Common myeloid progenitor, CD34-positive (primary cell): ENCODE results near the gene TESPA1.
"Not testable (repeated sequence)": the region's sequence is repeated elsewhere in the genome, so short reads cannot be mapped to it uniquely, and the experiment has no call there.

Experiments used
- CTCF ChIA-PET: fragments of 350-600 bp; sonication (Branson Sonifier 250); formaldehyde crosslinking; loops from one replicate; lab custom pipeline; 2021; ENCODE audit warnings: antibody characterized with exemption; lab: Charles Lee
- POLR2A ChIA-PET: fragments of 350-600 bp; sonication (Branson Sonifier 250); formaldehyde crosslinking; loops from one replicate; lab custom pipeline; 2021; ENCODE audit warnings: antibody characterized with exemption; lab: Charles Lee
- DNase-seq, 3 donors: peaks; one replicate each; pipeline versions ENCODE4 v3.0.0 to v3.0.0-alpha.2; 2013
- H3K27ac ChIP-seq, 2 experiments: 1 replicate in 1 of 2; 2 replicates in 1 of 2; pipeline ENCODE4 v1.7.0; 2013; ENCODE audit warnings: inconsistent platforms in 2 of 2, low read length in 2 of 2, mild to moderate bottlenecking in 2 of 2, low read depth in 1 of 2, moderate library complexity in 1 of 2; ENCODE audit not compliant: severe bottlenecking in 2 of 2, insufficient read depth in 1 of 2, poor library complexity in 1 of 2
- H3K27me3 ChIP-seq, 5 experiments: replicated peaks in 2 of 5; 1 replicate in 3 of 5; 2 replicates in 2 of 5; pipeline versions ENCODE4 v1.6.1 to v1.7.0; 2013; ENCODE audit warnings: low read length in 4 of 5, mild to moderate bottlenecking in 2 of 5, moderate library complexity in 2 of 5, inconsistent platforms in 1 of 5; ENCODE audit not compliant: insufficient read depth in 5 of 5, control insufficient read depth in 4 of 5
- H3K36me3 ChIP-seq, 4 experiments: 1 replicate in 2 of 4; 2 replicates in 2 of 4; pipeline versions ENCODE4 v1.6.1 to v1.7.0; 2013; ENCODE audit warnings: low read length in 3 of 4, control low read depth in 1 of 4, mild to moderate bottlenecking in 1 of 4; ENCODE audit not compliant: control insufficient read depth in 4 of 4, insufficient read depth in 4 of 4
- H3K4me1 ChIP-seq, 4 experiments: 1 replicate in 3 of 4; 2 replicates in 1 of 4; pipeline versions ENCODE4 v1.6.1 to v1.7.1; 2013; ENCODE audit warnings: low read length in 3 of 4, mild to moderate bottlenecking in 3 of 4, control low read depth in 1 of 4, inconsistent platforms in 1 of 4, moderate library complexity in 1 of 4; ENCODE audit not compliant: control insufficient read depth in 4 of 4, insufficient read depth in 4 of 4; ENCODE audit errors: control extremely low read depth in 1 of 4
- H3K4me3 ChIP-seq, 7 experiments: 1 replicate in 4 of 7; 2 replicates in 3 of 7; pipeline versions ENCODE4 v1.5.1 to v1.7.0; 2013; ENCODE audit warnings: mild to moderate bottlenecking in 7 of 7, low read length in 6 of 7, moderate library complexity in 6 of 7, inconsistent platforms in 2 of 7, low read depth in 2 of 7, control low read depth in 1 of 7; ENCODE audit not compliant: insufficient read depth in 4 of 7, control insufficient read depth in 1 of 7; ENCODE audit errors: extremely low read depth in 1 of 7
- H3K9me3 ChIP-seq, 5 experiments: 1 replicate in 4 of 5; 2 replicates in 1 of 5; pipeline versions ENCODE4 v1.6.1 to v1.7.1; 2013; ENCODE audit warnings: low read length in 4 of 5, mild to moderate bottlenecking in 2 of 5, inconsistent platforms in 1 of 5, low read depth in 1 of 5, moderate library complexity in 1 of 5; ENCODE audit not compliant: control insufficient read depth in 4 of 5, insufficient read depth in 2 of 5; ENCODE audit errors: control extremely low read depth in 1 of 5
- WGBS: methylation state at CpG from one replicate; pipeline ENCODE4 v1.1.5; 2013; ENCODE audit not compliant: insufficient coverage; 5-methylcytosine and 5-hydroxymethylcytosine counted together

Gene TESPA1

DNA sequence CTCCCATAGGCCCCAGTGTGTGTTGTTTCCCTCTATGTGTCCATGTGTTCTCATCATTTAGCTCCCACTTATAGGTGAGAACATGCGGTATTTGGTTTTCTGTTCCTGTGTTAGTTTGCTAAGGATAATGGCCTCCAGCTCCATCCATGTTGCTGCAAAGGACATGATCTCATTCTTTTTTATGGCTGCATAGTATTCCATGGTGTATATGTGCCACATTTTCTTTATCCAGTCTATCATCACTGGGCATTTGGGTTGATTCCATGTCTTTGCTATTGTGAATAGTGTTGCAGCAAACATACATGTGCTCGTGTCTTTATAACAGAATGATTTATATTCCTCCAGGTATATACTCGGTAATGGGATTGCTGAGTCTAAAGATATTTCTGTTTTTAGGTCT lies 2.2 kb upstream of the TESPA1 start:
- H3K4me3 ChIP-seq, H3K9me3 ChIP-seq, H3K27me3 ChIP-seq, POLR2A ChIA-PET, DNase-seq, H3K27ac ChIP-seq, H3K36me3 ChIP-seq: not testable (repeated sequence)
- CTCF ChIA-PET = interaction anchor here (0.9 to 2.7 kb wide), 9 partner anchors 9 to 88 kb away, joined by 3 to 26 read pairs (median 7); no protein-coding TSS in a partner anchor
- WGBS = no CpG with 5 or more reads among the region's 3 CpGs
- H3K4me1 ChIP-seq = peaks cover 52 to 81% (median 63%) of the 10 kb centered on the region in 4 experiments

GRCh38 chr12:54983536-54984101 lies 943 bp downstream of the TESPA1 start:
- peaks cover 57 to 88% (median 67%) of the 10 kb centered on the region in 4 experiments for H3K4me1 ChIP-seq
- no peaks in the 10 kb centered on the region for H3K9me3 ChIP-seq
- peak overlapping the region; percentile 69 to 79 for H3K27ac ChIP-seq
- ChIA-PET POLR2A (interaction anchor here (1.0 kb wide), 1 partner anchor 9 kb away, joined by 3 read pairs; no protein-coding TSS in a partner anchor), CTCF (interaction anchor here (1.6 to 3.6 kb wide), 6 partner anchors 9 to 234 kb away, joined by 4 to 23 read pairs (median 7); no protein-coding TSS in a partner anchor)
- peaks cover 0 to 9% (median 3%) of the 10 kb centered on the region in 4 experiments for H3K36me3 ChIP-seq
- H3K27me3 ChIP-seq = no peaks in the 10 kb centered on the region
- H3K4me3 ChIP-seq = peak overlapping the region; percentile 33 to 88 (median 75)
- 0% methylated on average over 2 of the region's 2 CpGs for WGBS
- DNase-seq = no peak

- peaks cover 0 to 11% (median 3%) of the 10 kb centered on the region in 4 experiments for H3K36me3 ChIP-seq
- peaks cover 70 to 93% (median 77%) of the 10 kb centered on the region in 4 experiments for H3K4me1 ChIP-seq
- POLR2A ChIA-PET = no interaction called here
- H3K27ac ChIP-seq = peak overlapping the region; percentile 27 to 79
- no peaks in the 10 kb centered on the region for H3K9me3 ChIP-seq
- WGBS = 86% methylated on average over 2 of the region's 2 CpGs
- CTCF ChIA-PET = interaction anchor here (1.1 to 3.6 kb wide), 8 partner anchors 8 to 232 kb away, joined by 3 to 23 read pairs (median 5); no protein-coding TSS in a partner anchor
- no peak for DNase-seq
- no peaks in the 10 kb centered on the region for H3K27me3 ChIP-seq
- peak overlapping the region in 6 of 7 experiments; percentile 13 to 88 (median 78) for H3K4me3 ChIP-seq
Measured at GRCh38 chr12:54981796-54982195, 2.8 kb downstream of the TESPA1 start.

- Histone ChIP-seq H3K4me1 (peaks cover 65 to 98% (median 81%) of the 10 kb centered on the region in 4 experiments), H3K4me3 (peak overlapping the region in 4 of 7 experiments; percentile 13 to 88 (median 56)), H3K36me3 (peaks cover 0 to 14% (median 5%) of the 10 kb centered on the region in 4 experiments), H3K27me3 (no peaks in the 10 kb centered on the region), H3K27ac (peak overlapping the region in 1 of 2 experiments; percentile 71), H3K9me3 (no peaks in the 10 kb centered on the region)
- peak in 1 of 3 donors; percentile 54 for DNase-seq
- POLR2A ChIA-PET = no interaction called here
- CTCF ChIA-PET = interaction anchor here (0.7 to 13.7 kb wide), 5 partner anchors 10 to 256 kb away, joined by 3 to 112 read pairs (median 5); no protein-coding TSS in a partner anchor
- 17% methylated on average over 3 of the region's 5 CpGs for WGBS
Measured at GRCh38 chr12:54980341-54980740, 4.2 kb downstream of the TESPA1 start.

DNA sequence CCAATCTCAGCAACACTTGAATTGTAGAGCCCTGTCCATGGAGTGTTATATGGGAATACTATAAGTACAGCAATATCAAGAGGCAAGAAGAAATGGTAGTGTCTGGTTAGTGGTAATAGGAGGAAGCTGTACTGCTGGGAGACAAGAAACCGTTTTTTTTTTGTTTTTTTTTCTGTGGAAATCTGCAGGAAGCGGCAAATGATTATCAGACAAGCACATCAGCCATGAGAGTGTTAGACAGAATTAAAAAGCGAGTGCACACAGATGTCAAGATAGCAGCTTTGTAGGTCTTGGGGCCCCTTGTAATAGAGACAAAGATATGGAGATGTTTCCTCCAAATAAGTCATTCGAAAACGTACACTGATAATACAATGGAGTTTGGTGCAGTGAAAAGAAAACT lies 6.7 kb downstream of the TESPA1 start:
- H3K36me3 ChIP-seq = peaks cover 0 to 32% (median 19%) of the 10 kb centered on the region in 4 experiments
- H3K27me3 ChIP-seq = no peaks in the 10 kb centered on the region
- WGBS = 0% methylated on average over 3 of the region's 5 CpGs
- H3K4me1 ChIP-seq = peaks cover 45 to 97% (median 69%) of the 10 kb centered on the region in 4 experiments
- CTCF ChIA-PET = interaction anchor here (1.0 to 13.7 kb wide), 7 partner anchors 10 to 228 kb away, joined by 3 to 112 read pairs (median 13); no protein-coding TSS in a partner anchor
- POLR2A ChIA-PET = interaction anchor here (0.6 to 1.5 kb wide), 3 partner anchors 8 to 275 kb away, joined by 3 to 4 read pairs (median 3); no protein-coding TSS in a partner anchor
- DNase-seq = peak; percentile 54 to 82 (median 69)
- H3K9me3 ChIP-seq = no peaks in the 10 kb centered on the region
- peak overlapping the region; percentile 42 to 73 for H3K27ac ChIP-seq
- peak overlapping the region in 5 of 7 experiments; percentile 20 to 71 (median 38) for H3K4me3 ChIP-seq

- Histone ChIP-seq H3K9me3 (no peaks in the 10 kb centered on the region), H3K27me3 (no peaks in the 10 kb centered on the region), H3K4me3 (peak overlapping the region in 3 of 7 experiments; percentile 24 to 65 (median 57)), H3K36me3 (peaks cover 3 to 38% (median 25%) of the 10 kb centered on the region in 4 experiments), H3K4me1 (peaks cover 40 to 94% (median 64%) of the 10 kb centered on the region in 4 experiments), H3K27ac (peak overlapping the region in 1 of 2 experiments; percentile 73)
- 47% methylated on average over 2 of the region's 3 CpGs for WGBS
- DNase-seq = no peak
- ChIA-PET POLR2A (interaction anchor here (0.6 kb wide), 2 partner anchors 9 to 275 kb away, joined by 3 to 4 read pairs; no protein-coding TSS in a partner anchor), CTCF (interaction anchor here (1.2 to 13.7 kb wide), 5 partner anchors 9 to 95 kb away, joined by 3 to 112 read pairs (median 21); no protein-coding TSS in a partner anchor)
Measured at GRCh38 chr12:54977155-54977554, 7.4 kb downstream of the TESPA1 start.
